Stimulated activated CD4-positive, alpha-beta T cell treated with anti-CD3 and anti-CD28 coated beads, Interleukin-12 subunit alpha, Interleukin-12 subunit beta, amount 100 ng/mL, for 48 hours (primary cell): Measurements from ENCODE around the gene RPS10.
"Not testable (repeated sequence)": the region's sequence is repeated elsewhere in the genome, so short reads cannot be mapped to it uniquely, and the experiment has no call there.

Experiments
- DNase-seq, 3 donors: peaks; one replicate each; pipeline ENCODE4 v3.0.0-alpha.2; 2020; ENCODE audit warnings: low read depth in 2 of 3, low spot score in 1 of 3

Gene RPS10

DNA sequence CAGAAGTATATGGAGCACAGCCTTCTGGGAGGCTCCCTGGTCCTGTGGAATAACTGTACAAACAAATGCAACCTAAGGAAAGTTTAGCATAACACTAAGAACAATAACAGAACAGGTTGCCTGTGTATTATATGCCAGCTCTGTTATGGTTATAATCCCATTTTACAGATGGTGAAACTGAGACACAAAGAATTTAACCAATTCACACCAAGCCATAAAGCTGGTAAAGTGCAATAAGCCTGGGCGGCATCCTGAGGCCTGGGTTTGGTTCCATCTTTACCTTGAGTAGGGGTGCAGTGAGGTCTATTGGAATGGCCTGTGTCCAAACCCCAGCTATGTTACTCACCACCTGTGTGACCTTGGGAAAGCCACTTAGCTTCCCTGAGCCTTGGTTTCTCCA is 25.3 kb upstream of the RPS10 start:
- no peak for DNase-seq

DNA sequence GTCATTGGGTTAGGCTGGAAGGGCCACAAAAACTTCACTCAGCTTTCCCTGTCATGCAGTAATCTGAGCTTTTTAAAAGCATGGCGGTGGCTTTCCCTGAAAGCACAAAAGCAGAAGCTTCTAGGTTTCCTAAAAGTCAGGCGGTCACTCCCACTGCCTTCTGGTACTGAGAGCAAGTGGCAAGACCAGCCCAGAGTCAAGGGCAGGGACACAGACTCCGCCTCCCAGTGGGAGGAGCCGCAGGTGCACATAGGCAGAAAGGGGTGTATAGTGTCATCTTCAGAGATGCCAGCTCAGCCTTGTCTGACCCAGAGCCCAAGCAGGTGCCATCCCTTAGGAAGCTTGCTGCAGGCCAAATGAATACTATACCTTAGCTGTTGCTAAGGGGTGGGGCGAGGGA is 22.0 kb upstream of the RPS10 start:
- no peak for DNase-seq

DNA sequence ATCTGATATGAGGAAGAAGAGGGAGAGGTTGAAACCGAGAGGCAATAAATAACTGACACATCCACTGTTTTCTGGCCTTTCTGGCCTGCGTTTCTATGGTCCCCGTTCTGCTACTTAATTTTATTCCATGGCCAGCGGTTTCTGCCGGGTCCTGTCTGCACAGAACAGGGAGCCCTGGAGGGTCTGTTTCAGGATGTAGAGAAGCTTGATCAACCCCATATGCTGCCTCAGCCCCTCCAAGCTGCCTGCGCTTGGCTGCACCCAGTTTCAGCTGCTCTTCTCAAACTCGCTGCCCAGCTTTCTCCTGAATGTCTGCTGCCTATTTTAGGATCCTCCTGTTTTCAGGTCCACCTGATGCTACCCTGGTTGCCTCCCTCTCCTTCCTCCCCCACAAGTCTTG is 21.5 kb upstream of the RPS10 start:
- no peak for DNase-seq

DNA sequence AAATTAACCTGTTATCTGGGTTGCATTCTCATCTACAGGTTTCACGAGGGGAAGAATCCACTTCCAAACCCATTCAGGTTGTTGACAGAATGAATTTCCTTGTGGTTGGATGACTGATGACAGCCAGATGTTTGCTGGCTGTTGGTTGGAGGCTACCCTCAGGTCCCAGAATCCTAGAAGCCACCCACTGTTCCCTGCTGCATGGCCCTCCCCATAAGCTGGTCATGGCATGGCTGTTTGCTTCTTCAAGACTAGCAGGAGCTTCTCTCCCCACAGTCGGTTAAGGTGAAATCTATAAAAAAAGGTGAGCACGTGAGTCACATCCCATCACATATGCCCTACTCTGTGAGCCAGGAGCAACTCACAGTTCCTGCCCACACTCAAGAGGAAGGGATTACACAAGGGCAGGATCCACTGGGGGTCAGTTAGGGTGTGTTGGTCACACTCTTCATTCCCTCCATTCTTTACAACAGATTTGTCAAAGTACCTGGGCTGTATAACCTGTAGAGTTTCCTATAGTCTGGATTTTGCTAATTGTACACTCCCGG is 19.5 kb upstream of the RPS10 start:
- DNase-seq, result no peak

DNA sequence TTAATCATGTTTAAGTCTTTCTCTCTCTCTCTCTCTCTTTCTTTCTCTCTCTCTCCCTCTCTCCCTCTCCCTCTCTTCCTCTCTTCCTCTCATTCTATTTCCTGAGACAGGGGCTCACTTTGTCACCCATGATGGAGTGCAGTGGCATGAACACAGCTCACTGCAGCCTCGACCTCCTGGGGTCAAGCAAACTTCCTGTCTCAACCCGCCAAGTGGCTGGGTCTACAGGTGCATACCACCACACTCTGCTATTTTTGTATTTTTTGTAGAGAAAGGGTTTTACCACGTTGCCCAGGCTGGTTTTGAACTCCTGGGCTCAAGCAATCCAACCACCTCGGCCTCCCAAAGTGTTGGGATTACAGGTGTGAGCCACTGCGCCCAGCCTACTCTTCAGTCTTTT is 15.7 kb upstream of the RPS10 start:
- no peak for DNase-seq

- DNase-seq, result no peak
Measured at GRCh38 chr6:34439442-34439841, 13.6 kb upstream of the RPS10 start.

- no peak for DNase-seq
Measured at GRCh38 chr6:34438705-34439104, 12.8 kb upstream of the RPS10 start.

- DNase-seq, result no peak
Measured at GRCh38 chr6:34437644-34437970, 11.7 kb upstream of the RPS10 start.

- DNase-seq, result no peak
Measured at GRCh38 chr6:34436803-34437643, 11.2 kb upstream of the RPS10 start.

DNA sequence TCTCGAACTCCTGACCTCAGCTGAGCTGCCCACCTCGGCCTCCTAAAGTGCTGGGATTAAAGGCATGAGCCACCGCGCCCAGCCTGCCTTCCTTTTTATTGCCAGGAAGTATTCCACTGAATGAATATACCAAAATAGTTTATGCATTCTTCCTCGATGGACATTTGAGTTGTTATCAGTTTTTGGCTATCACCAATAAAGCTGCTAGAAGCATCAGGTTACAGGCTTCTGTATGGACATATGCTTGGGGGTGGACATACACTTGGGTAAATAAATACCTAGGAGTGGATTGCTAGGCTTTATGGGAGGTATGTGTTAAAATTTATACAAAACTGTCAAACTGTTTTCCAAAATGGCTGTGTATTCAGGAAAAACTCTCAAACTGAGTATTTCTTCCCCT is 10.0 kb upstream of the RPS10 start:
- DNase-seq, result no peak

DNA sequence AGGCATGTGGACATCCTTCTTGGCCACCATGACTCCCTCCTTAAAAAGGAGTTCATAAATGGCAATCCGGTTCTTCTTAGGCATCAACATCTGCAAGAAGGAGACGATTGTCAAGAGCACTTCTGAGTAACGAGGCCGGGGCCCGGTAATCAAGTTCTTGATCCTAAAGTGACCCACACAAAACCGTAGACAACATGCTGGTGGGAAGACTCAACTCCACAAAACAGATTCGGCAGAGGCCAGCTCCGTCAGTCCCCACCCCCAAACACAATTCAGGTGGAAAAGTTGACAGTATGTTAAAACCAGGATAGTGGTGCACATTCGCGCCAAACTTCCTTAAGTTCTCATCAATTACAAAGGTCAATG is 754 bp downstream of the RPS10 start:
- DNase-seq, result no peak

DNA sequence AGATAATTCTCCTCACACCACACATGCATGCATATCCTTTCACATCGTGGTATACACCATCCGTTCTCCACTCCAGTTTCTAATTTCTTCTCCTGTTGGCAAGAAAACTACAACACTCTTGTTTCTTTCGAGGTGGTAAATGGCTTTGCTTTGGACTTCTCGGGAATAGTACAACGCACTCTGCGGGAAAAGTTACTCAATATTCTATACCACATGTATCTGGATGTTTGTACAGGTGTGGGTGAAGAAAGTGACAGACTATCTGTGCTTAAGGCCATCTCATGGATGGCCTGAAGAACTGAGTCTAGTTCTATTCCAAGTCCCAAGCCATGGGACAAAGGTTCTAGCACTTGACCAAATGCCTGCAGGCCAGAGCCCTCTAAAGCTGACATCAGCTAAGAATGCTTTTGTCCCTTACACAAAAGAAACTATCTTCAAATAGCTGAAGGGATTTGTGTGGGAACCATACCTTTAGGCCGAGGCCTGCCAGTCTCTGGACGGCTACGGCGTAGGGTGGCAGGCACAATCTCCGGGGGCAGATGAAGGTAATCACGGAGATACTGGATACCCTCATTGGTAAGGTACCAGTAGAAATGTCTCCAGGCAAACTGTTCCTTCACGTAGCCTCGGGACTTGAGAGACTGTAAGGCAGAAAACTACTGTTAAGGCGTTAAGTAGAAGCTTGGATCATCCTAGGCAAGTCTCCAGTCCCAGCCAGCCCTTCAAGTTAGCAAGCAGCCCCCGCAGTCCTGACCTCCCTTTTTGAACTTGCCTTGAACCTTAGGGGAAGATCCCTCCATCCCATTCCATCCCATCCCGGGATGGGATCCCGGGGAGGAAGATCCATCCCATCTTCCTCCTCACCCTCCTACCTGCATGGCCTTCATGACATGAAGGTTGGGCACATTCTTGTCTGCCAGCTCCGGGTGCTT is 1.4 kb downstream of the RPS10 start:
- DNase-seq, result no peak

DNA sequence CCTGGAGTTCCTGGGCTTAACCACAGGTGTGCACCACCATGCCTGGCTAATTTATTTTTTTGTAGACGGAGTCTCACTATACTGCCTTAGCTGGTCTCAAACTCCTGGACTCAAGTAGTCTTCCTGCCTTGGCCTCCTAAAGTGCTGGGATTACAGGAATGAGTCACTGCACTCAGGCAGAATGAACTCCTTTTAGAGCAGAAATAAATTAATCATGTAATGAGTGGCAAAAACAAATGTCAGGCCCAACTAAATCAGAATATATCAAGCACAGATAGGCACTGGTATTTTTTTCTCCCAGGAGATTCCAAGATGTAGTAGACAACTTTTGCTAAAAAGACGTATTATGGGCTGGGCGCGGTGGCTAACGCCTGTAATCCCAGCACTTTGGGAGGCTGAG is 2.6 kb downstream of the RPS10 start:
- DNase-seq, result no peak

DNA sequence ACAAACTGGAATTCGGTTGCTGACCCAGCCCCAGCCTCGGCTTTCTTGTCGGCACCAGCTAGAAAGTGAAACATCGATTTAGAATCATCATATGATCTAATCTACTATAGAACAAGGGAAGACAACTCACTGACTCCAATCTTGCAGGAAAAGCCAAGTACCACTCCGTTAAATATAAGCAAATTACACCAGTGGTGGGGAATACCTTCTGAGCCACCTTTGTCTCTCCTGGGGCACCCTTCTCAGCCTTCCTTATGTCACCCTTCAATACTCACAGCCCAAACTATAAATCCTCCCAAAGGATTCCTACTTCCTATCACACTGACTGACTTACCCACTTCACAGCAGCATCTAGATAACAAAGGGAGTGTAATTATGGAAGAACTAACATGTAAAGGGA is 7.5 kb downstream of the RPS10 start:
- no peak for DNase-seq

- DNase-seq, result no peak
Measured at GRCh38 chr6:34416877-34417371, 8.9 kb downstream of the RPS10 start.

DNA sequence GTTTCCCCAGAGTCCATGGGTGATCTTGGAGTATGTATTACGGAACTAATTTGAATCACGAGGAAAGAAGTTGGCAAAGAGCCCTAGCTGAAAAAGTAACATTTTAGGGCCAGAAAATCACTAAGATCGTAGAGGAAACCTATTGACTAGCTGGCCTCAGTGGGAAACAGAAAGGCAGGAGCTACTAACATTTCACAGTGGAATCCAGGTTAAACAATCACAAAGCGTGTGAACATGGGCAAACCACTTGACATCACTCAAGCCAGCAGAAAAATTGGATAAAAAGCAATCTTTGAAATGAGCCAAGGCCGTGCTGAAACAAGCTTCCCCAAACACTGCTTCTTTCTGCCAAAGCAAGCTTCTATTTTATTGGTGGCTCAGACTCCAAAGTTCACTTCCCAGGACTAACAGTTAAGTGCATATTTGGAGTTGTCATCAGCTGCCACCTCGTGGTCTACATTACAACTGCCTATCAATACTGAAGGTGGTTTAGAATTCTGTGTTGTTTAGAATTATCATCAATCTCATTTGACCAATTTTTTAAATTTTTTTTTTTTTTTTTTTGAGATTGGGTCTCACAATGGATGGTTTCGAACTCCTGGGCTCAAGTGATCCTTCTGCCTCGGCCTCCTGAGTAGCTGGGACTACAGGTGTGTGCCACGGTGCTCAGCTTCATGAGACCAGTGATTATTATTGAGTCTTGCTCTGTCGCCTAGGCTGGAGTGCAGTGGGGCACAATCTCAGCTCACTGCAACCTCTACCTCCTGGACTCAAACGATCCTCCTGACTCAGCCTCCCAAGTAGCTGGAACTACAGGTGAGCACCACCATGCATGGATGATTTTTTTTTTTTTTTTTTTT is 10.6 kb downstream of the RPS10 start:
- DNase-seq, result no peak

DNA sequence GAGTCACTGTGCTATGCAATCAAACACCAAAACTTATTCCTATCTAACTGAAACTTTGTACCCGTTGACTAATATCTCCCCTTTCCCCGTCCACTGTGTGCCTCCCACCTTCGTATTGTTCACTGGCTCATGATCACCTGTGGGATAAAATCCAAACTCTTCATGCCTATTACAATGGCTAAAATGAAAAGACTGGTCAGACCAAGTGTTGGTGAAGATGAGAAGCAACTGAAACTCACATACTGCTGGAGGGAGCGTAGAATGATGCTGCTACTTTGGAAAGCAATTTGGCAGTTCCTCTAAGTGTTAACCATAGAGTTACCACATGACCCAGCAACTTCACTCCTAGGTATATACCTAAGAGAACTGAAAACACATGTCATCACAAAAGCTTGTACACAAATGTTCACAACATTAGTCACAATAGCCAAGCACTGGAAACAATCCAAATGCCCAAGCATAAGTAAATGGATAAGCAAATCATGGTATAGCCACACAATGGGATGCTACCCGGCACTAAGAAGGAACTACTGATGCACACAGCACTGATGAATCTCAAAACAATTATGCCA is 13.1 kb downstream of the RPS10 start:
- no peak for DNase-seq

- DNase-seq, result no peak
Measured at GRCh38 chr6:34412016-34412415, 13.9 kb downstream of the RPS10 start.

DNA sequence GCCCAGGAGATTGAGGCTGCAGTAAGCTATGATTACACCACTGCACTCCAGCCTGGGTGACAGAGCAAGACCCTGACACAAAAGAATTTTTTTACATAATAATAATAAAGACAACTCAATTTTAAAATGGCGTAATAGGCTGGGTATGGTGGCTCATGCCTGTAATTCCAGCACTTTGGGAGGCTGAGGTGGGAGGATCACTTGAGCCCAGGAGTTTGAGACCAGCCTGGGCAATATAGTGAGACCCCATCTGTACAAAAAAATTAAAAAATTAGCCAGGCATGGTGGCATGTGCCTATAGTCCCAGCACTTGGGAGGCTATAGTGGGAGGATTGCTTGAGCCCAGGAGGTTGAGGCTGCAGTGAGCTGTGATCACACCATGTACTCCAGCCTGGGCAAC is 18.0 kb downstream of the RPS10 start:
- DNase-seq, result not testable (repeated sequence)

DNA sequence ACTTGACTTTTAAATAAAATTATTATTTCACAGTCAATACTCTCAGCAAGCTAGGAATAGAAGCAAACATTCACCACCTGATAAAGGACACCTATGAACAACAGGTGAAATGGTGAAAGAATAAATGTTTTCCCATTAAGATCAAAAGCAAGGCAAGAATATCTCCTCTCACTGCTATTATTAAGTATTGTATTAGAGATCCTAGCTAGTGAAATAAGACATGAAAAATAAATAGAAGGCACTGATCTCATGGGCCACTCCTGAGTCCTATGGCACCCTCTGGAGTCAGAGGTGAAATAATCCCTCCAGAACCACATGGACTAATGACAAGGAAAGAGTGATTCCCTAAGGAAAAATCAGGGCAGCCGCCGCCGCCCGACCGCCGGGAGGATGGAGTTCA is 29.4 kb downstream of the RPS10 start:
- no peak for DNase-seq

GRCh38 chr6:34393966-34394305 is 31.9 kb downstream of the RPS10 start:
- DNase-seq, result no peak
